AG20443 (cell line): ENCODE measurements around the gene EIF4G1.
"Not testable (repeated sequence)": the region's sequence is repeated elsewhere in the genome, so short reads cannot be mapped to it uniquely, and the experiment has no call there.

Source experiments
- DNase-seq: peaks from one replicate; pipeline ENCODE4 v3.0.0; 2012; ENCODE audit warnings: low spot score, mixed read lengths

The EIF4G1 gene, protein sequence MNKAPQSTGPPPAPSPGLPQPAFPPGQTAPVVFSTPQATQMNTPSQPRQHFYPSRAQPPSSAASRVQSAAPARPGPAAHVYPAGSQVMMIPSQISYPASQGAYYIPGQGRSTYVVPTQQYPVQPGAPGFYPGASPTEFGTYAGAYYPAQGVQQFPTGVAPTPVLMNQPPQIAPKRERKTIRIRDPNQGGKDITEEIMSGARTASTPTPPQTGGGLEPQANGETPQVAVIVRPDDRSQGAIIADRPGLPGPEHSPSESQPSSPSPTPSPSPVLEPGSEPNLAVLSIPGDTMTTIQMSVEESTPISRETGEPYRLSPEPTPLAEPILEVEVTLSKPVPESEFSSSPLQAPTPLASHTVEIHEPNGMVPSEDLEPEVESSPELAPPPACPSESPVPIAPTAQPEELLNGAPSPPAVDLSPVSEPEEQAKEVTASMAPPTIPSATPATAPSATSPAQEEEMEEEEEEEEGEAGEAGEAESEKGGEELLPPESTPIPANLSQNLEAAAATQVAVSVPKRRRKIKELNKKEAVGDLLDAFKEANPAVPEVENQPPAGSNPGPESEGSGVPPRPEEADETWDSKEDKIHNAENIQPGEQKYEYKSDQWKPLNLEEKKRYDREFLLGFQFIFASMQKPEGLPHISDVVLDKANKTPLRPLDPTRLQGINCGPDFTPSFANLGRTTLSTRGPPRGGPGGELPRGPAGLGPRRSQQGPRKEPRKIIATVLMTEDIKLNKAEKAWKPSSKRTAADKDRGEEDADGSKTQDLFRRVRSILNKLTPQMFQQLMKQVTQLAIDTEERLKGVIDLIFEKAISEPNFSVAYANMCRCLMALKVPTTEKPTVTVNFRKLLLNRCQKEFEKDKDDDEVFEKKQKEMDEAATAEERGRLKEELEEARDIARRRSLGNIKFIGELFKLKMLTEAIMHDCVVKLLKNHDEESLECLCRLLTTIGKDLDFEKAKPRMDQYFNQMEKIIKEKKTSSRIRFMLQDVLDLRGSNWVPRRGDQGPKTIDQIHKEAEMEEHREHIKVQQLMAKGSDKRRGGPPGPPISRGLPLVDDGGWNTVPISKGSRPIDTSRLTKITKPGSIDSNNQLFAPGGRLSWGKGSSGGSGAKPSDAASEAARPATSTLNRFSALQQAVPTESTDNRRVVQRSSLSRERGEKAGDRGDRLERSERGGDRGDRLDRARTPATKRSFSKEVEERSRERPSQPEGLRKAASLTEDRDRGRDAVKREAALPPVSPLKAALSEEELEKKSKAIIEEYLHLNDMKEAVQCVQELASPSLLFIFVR (N-terminal part only)

DNA sequence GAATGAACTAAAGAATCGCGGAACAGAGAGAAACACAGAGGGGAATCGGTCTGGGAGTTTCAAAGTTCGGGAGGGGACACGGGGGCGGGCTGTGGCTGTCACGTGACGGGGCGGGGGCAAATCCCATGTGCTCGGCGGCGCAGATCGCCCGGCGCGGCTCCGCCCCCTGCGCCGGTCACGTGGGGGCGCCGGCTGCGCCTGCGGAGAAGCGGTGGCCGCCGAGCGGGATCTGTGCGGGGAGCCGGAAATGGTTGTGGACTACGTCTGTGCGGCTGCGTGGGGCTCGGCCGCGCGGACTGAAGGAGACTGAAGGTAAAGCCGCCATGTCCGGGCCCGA is at the start of gene EIF4G1:
EIF4G1 (plus strand) TSS at position 244 of the 337 bp plus-strand sequence. CDS start 1,191 bp downstream, outside the sequence.
- peak; percentile 98 for DNase-seq

DNA sequence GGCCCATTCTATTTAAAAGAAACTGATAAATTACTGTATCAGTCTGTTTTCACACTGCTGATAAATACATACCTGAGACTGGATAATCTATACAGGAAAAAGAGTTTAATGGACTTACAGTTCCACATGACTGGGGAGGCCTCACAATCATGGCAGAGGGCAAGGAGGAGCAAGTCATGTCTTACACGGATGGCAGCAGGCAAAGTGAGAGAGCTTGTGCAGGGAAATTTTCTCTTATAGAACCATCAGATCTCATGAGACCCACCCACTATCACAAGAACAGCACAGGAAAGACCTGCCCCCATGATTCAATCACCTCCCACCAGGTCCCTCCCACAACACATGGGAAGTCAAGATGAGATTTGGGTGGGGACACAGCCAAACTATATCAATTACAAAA is 47.2 kb upstream of the EIF4G1 start:
- not testable (repeated sequence) for DNase-seq

- no peak for DNase-seq
Observed at GRCh38 chr3:184272269-184272668, 42.1 kb upstream of the EIF4G1 start.

DNA sequence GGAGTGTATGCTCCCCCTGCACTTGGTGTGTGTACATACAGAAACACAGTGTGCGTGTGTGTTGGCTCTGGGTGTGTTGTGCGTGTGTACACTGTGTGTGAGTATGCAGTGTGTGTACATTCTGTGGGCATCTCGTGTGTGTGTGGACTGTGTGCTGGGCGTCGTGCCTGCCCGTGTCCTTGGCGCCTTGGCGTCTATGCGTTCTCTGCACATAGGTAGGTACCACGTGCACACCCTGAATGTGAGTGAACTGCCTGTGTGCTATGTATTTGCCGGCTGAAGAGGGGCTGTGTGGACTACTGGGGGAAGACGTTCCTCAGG is 39.1 kb upstream of the EIF4G1 start:
- no peak for DNase-seq

DNA sequence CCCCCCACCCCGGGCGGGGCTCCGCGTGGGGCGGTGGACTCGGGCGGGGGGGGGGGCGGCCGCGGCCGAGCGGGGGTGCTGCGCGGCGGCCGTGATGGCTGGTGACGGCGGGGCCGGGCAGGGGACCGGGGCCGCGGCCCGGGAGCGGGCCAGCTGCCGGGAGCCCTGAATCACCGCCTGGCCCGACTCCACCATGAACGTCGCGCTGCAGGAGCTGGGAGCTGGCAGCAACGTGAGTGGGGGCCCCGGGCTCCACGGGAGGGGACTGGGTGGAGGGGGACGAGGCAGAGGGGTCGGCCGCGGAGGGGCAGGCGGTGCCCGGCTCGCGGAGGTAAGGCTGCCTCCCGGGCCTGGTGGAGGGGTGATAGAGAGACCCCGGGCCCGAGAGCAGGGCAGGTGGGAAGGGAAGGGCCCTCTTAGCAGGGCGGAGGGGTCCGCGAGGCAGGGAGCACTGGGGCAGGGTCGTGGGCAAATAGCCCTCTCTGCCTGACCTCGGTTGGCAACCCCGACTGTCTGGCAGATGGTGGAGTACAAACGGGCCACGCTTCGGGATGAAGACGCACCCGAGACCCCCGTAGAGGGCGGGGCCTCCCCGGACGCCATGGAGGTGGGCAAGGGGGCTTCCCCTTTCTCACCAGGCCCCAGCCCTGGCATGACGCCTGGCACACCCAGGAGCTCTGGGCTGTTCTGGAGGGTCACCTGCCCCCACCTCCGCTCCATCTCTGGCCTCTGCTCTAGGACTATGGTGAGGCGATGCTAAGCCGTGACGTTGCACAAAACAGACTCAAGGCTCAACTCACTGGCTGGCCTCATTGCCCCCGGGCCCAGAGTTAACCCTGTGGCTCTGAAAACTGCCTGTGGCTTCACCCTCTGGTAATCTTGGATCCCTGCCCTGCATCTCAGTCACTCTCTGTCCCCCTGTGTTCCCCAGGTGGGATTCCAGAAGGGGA is 38.2 kb upstream of the EIF4G1 start, which contains the start of gene ECE2:
ECE2 (plus strand) TSS at position 62 of the 950 bp plus-strand sequence; CDS start at position 194, 132 bp downstream.
- DNase-seq: peak; percentile 81

GRCh38 chr3:184277366-184277765 is 37.0 kb upstream of the EIF4G1 start:
- DNase-seq: no peak

DNA sequence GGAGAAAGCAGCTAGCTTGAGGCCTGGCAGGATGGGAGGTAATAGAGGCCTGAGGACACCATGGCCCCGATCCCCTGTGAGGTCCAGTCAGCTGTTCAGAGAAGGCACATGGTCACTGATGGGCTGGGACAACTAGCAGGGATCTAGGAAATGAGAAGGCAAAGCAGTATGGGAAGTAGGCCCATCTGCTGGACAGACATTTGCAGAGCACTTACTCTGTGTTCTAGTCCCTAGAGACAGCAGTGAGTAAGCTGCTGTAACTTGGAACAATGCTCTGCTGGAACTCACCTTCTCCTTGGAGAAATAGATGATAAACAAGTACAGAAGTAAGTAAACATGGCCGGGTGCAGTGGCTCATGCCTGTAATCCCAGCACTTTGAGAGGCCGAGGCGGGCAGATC is 31.5 kb upstream of the EIF4G1 start:
- DNase-seq: no peak

GRCh38 chr3:184283681-184284080 is 30.7 kb upstream of the EIF4G1 start:
- no peak for DNase-seq

GRCh38 chr3:184284696-184285095 is 29.7 kb upstream of the EIF4G1 start:
- DNase-seq: peak; percentile 87

- DNase-seq: peak; percentile 81
Observed at GRCh38 chr3:184289426-184289938, 24.9 kb upstream of the EIF4G1 start.

- no peak for DNase-seq
Observed at GRCh38 chr3:184290331-184290730, 24.1 kb upstream of the EIF4G1 start.

- DNase-seq: no peak
Observed at GRCh38 chr3:184291044-184291737, 23.2 kb upstream of the EIF4G1 start.

DNA sequence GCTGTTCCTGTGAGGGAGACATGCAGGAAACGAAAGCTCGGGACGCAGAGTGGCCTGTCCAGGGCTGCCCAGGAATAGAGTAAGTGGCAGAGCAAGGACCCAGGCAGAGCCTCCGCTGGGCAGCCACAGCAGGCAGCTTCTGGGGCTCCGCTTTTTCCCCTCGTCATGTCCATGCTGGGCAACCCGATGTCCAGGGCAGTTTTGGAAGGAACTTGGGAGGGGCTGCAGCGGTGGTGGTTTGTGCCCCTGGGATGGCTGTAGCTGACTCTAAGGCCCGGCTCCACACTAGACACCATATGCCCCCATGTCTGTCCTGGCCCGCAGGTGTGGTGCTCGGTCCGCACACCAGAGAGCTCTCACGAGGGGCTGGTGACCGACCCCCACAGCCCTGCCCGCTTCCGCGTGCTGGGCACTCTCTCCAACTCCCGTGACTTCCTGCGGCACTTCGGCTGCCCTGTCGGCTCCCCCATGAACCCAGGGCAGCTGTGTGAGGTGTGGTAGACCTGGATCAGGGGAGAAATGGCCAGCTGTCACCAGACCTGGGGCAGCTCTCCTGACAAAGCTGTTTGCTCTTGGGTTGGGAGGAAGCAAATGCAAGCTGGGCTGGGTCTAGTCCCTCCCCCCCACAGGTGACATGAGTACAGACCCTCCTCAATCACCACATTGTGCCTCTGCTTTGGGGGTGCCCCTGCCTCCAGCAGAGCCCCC is 22.5 kb upstream of the EIF4G1 start:
- DNase-seq: no peak

GRCh38 chr3:184295771-184296170 is 18.6 kb upstream of the EIF4G1 start:
- DNase-seq: no peak

DNA sequence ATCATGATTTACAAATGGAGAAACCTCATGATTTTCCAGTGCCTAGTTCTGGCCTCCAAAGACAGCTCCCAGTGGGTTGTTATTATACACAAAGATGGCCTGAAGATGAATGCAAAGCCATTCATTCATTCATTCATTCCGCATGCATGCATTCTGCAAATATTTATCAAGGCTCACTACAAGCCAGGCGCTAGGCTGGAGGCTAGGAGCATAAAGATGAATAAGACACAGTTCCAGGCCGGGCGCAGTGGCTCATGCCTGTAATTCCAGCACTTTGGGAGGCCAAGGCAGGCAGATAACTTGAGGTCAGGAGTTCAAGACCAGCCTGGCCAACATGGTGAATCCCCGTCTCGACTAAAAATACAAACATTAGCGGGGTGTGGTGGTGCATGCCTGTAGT is 17.8 kb upstream of the EIF4G1 start:
- no peak for DNase-seq

- DNase-seq: peak; percentile 99
Observed at GRCh38 chr3:184298759-184299487, 15.5 kb upstream of the EIF4G1 start, which contains the start of gene PSMD2. Gene PSMD2 (plus strand): TSS chr3:184299241. CDS start chr3:184299267, 26 bp downstream.

DNA sequence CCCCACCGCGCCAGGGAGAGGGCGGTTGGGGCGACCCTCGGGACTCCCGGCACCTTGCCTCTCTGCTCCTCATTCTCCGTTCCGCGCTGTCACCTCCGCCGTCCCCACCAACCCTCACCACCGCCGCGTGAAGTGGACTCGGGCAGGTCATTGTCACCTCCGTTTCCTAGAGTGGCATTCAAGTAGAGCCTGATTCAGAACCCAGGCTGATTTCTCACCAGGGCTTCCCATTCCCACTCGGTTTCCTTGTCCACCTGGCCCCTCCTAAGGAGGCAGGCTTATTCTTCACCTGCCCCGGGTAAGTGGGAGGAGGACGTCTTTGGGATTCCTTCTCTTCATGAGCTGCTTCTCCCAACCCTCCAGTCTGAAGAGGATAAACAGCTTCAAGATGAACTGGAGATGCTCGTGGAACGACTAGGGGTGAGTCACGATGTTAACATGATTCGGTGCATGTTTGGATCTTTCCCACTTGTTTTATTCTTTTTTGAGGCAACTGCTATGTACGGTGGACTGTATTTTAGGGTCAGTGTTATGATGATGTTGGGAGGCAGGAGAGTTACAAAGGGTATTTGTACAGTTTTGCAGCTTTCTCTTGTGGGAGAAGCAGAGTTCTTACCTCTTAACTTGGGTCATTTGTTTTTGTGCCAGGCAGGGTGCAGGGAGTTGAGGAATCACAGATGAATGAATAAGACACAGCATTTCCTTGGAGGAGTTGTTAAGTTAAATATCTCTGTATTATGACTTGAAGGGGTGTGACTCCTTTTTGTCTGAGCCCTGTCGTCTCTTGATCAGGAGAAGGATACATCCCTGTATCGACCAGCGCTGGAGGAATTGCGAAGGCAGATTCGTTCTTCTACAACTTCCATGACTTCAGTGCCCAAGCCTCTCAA is 14.7 kb upstream of the EIF4G1 start:
- peak; percentile 22 for DNase-seq

DNA sequence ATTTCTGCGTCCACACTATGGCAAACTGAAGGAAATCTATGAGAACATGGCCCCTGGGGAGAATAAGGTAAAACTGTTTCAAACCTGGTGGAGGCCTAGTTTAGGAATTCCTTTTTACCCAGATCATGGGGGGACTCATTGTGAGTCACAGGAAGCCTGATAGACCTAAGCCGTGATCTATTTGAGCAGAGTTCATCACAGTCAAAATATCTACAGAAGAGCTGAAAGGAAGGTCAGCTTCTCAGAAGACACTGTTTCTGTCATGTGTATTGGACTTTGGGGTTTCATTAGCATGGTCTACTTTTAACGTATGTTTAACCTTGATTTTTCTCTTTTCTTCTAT is 14.1 kb upstream of the EIF4G1 start:
- DNase-seq: peak; percentile 6
